HG03196 (cell line): ENCODE results near the gene GREB1.

Source experiments
- ATAC-seq: cut with Tn5 transposase; IDR thresholded peaks from one replicate; pipeline ENCODE4 v1.9.1; 2021; ENCODE audit not compliant: unreplicated experiment

GREB1 gene

DNA sequence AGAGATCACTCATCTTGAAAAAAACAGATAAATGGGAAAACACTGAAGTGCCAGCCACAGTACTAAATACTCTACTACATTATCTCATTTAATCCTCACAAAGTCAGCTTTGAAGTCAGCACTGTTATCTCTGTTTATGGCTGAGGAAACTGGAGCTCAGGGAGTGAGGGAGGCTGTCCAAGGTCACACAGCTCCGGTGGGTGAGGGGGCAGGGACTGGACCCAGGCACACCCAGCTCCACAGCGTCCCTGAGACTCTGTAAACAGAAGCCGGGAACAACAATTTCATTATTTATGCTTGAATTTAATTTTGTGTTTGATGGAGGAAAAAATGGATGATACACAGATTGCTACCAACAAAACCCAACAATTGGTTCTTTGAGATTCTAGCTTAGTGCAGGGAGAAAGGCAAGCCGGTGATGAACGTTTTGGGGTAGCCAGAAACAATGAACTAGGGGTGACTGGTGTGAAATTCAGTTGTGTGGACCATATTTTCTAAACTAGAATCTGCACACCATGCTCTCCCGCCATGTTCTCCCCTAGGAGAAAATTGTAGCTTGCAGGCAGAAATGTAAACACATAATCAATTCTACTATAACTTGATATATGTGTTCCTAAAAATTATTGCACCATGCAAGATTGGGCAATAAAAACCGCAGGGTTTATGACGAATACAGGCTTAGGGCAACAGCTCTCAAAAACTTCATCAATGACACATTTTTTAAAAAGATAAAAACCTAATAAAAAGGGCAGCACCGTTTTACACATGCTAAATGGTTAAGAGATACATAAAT, at the start of gene GREB1:
GREB1 (plus strand) TSS at position 768 of the 793 bp plus-strand sequence. CDS start 22,570 bp downstream, outside the sequence.
- ATAC-seq, result no peak

- no peak for ATAC-seq
Measured at GRCh38 chr2:11488809-11489208, 45.0 kb upstream of the GREB1 start.

DNA sequence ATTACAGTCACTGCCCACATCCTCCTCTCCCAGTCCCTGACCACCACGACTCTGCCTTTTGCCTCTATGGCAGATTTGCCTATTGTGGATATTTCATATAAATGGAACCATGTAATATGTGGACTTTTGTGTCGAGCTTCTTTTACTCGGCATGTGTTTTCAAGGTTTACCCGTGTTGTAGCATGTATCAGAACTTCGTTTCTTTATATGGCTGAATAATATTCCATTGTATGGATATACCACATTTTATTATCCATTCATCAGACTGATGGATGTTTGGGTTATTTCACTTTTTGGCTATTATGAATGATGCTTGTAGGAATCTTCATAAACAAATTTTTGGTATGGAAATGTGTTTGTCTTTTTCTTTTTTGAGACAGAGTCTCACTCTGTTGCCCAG, 43.7 kb upstream of the GREB1 start:
- no peak for ATAC-seq

DNA sequence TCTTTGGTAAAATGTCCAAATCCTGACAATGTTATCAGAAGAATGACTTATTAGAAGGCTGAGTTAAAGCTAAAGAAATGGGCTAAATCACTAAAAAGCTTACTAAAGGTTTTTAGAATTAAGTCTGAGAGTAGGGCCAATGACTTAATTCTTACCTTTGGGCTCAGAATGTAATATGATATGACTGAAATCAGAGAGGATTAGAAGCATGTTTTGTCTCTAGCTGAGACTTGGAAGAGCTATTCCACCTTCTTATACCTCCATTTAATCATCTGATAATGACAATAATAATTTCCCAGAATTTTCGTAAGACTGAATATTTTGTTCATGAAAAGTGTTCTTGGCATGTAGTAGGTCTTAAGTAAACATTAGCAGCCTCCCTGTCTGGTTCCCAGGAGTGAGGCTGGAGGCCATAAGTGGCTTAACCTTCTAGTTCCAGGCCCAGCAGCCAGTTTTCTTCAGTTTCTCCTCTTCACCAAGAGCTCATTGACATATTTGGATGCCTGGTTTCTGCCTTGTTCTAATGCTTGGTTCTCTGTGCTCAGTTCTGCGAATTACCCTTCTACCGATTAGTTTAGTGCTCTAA, 42.4 kb upstream of the GREB1 start:
- no peak for ATAC-seq

DNA sequence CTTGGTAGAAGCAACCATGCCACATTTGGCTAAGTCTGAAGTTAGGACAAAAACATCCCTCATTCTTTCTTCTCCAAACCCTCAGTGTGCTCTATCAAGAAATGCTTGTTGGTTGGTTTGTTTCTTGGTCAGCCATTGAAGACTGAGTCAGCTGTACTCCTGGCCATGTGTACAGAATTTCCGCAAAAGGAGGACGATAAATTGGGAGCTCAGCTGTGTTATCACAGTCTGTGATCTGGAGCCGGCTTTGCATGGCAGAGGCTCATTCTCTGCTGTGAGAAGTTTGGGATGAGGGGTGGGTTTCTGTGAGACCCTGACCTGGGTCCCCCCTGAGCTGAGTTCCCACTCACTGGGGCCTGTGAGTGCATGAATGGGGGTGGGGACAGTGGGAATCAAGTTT, 41.6 kb upstream of the GREB1 start:
- ATAC-seq, result no peak

- no peak for ATAC-seq
Measured at GRCh38 chr2:11492720-11493119, 41.1 kb upstream of the GREB1 start.

GRCh38 chr2:11493282-11493681, 40.6 kb upstream of the GREB1 start:
- ATAC-seq, result no peak

GRCh38 chr2:11494310-11494709, 39.5 kb upstream of the GREB1 start:
- no peak for ATAC-seq

DNA sequence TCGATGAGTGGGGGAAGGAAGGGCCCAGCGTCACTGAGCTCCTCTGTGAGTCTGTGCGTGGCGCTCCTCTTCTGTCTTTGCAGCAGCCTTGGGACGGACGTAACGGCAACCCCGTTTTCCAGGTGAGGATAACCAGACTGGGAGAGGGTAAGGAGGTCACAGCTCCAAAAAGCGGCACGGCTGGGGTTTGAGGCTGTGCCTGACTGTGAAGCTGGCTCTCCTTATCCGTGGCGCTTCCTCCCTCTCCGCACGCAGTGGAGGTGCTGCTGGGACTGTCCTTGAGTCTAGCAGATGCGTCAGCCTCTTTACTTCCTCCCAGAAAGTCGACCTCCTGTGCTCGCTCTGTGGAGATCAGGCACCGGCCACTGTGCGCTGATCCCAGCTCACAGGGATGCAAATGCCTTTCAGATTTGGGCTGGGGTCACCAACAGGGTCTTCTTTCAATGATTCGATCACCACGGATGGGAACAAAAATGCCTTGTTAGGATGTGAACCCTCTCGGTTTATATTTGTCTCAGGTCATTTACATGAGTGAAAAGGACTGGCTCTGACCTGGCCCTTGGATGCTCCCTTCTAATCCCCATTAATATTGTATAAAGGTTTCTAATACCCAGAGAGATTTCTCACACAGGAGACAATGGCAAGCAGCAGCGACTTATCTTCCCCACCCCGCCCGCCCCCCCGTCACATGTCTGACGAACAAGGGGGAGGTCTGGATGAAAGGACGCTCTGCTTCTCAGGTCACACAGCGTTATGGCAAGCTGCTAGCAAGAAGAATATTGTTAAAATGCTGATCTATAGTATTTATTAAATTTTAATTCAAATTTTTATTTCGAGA, 37.8 kb upstream of the GREB1 start:
- no peak for ATAC-seq

DNA sequence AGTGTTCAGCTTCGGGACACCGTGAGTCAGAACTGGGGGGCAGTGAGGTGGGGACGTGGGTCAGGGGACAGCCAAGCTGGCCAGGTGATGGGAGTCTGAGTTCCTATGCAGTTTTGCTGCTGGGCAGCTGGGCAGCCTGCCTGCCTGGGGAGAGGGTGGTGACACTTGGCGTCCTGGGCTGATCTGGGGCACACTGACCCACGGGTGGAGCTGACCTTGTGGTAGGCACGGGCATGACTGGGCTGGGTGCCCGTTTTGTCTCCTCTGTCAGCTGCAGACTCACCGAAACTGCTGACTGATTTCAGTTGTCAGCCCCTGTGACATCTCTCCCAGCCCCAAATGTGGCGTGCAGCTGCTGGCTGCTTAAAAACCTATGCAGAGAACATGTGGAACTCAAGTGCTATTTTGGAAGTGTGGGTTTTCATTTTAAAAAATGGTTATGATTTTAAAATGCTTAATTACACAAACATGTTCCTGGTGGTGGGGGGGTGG, 35.3 kb upstream of the GREB1 start:
- ATAC-seq, result peak; percentile 80

DNA sequence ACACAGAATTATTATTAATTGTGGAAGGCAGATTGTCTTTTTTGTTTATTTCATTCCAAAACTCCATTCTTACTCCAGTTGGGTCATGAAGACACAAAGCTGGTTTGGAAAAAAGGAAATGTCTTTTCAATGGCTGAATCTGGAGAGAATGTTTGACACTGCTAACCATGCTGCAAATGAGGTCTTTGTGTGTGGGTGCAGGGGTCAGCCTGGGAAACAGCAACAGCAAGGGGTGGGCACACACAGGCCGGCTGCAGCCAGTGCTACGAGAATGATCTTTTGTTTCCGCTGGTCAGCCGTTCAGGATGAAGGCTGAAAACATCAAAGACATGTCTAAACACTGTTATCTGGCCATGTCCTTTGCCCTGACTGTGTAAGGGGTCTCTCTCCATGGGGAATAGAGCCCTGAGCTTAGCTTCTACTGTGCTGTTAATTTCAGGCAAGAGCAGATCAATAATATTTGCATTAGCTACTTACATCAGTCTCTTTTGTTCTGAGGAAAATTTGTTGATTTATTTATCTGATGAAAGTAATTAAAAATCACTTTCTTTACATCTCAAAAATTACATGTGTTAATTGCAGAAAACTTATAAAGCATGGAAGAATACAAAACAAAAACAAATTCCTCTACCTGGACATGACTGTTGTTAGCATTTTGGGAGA, 34.6 kb upstream of the GREB1 start:
- ATAC-seq, result no peak

GRCh38 chr2:11500702-11501303, 33.0 kb upstream of the GREB1 start:
- ATAC-seq, result no peak

GRCh38 chr2:11502740-11503292, 31.0 kb upstream of the GREB1 start:
- no peak for ATAC-seq

DNA sequence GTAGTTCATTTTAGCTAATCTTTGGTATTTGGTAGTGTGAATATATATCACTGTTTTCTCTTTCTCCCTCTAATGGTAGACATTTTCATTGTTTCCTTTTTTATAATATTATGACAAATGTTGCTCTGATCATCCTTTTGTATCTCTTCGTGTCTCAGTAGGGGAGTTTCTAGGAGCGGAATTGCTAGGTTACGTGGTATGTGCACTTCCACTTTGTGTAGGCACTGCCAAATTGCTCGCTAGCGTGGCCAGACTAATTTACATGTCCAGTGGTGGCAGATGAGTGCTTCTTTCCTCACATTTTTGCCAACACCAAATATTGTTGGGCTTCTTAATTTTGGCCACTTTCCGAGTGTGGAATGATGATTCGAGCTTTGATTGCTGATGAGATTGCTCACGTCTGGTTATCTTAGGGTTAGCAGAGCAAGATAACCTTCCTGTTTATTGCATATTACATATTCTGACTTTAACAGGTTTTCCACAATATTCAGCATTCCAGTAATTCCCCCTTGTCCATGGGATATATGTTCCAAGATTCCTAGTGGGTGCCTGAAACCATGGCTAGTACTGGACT, 30.4 kb upstream of the GREB1 start:
- no peak for ATAC-seq

GRCh38 chr2:11505652-11506610, 27.9 kb upstream of the GREB1 start:
- no peak for ATAC-seq

DNA sequence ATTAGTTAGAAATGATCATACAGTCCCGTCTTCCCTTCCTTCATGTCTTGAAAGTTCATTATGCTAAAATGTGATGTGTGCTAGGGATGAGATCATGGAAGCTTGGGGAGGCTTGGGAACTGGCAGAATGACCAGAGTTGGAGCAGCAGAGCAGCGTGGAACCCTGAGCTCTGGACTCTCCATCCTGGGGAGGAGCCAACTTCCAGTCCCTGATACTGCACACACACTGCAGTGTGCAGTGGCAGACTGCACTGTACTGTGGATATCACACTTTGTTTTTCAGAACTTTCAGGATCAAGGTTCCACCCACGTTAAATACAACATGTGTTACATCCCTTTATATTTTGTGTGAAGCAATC, 27.3 kb upstream of the GREB1 start:
- ATAC-seq, result no peak

- ATAC-seq, result no peak
Measured at GRCh38 chr2:11507517-11507916, 26.3 kb upstream of the GREB1 start.

DNA sequence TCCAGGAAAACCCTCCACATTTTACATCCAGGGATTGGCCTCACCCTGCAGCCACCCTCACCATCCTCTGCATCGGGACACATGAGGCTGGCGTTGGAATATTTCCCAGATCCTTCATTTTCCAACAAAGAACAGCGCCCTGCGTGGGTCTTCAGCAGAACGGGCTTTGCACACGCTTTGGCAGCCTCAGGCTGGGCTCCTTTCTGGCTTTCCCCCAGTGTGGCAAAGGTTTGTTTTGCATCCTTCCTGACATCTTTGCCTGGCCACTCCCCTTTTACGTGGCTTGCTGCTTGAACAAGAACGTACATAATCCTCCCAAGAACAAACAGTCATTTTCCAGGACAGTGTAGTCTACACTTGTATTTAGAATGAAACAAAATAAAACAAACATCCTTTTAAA, 25.6 kb upstream of the GREB1 start:
- no peak for ATAC-seq
